VCaP (cell line): Measurements from ENCODE around the gene SULF2.

Source experiments
- H3K27ac ChIP-seq: fragments of 450-650 bp; 2 replicates; pipeline ENCODE4 v1.5.1; 2017
- TF ChIP-seq, protein P1 (sequence below): fragments of 450-650 bp; conservative IDR thresholded peaks from 2 replicates; pipeline ENCODE4 v1.5.1; 2017; ENCODE audit warnings: mild to moderate bottlenecking, moderate library complexity

SULF2 gene

DNA sequence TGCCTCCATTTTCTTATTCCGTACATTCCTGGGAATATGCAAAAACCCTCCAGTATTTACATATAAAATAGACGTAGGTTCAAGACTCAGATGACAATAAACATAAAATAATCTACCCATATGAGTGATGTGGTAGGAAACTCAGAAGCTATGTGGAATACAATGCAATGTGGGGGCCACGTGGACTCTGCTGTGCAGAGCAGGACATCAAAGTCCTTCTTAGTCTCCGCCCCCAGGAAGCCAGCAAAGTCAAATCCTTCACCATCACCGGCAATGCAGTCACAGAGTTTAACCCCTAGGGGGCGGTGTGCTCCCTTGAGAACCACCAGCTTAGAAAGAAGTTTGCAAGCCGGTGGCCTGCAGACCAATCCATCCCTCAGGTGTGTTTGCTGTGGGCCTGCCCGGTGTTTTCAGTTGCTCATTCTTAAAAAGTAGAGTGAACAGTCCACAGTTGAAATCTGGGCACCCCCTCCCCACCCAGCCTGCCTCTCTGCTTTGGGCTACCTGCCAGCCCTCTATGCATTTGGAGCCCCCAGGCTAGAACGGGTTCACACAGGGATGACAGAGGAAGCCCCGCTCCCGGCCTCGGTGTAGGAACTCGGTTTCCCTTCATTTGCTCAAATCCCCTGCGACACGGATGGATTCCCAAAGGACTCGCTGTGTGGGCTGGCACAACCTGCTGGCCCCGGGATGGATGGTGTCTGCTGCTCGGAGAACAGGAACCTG lies 59.9 kb downstream of the SULF2 start:
- TF ChIP-seq, protein P1, sequence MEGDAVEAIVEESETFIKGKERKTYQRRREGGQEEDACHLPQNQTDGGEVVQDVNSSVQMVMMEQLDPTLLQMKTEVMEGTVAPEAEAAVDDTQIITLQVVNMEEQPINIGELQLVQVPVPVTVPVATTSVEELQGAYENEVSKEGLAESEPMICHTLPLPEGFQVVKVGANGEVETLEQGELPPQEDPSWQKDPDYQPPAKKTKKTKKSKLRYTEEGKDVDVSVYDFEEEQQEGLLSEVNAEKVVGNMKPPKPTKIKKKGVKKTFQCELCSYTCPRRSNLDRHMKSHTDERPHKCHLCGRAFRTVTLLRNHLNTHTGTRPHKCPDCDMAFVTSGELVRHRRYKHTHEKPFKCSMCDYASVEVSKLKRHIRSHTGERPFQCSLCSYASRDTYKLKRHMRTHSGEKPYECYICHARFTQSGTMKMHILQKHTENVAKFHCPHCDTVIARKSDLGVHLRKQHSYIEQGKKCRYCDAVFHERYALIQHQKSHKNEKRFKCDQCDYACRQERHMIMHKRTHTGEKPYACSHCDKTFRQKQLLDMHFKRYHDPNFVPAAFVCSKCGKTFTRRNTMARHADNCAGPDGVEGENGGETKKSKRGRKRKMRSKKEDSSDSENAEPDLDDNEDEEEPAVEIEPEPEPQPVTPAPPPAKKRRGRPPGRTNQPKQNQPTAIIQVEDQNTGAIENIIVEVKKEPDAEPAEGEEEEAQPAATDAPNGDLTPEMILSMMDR = peak; percentile 94

DNA sequence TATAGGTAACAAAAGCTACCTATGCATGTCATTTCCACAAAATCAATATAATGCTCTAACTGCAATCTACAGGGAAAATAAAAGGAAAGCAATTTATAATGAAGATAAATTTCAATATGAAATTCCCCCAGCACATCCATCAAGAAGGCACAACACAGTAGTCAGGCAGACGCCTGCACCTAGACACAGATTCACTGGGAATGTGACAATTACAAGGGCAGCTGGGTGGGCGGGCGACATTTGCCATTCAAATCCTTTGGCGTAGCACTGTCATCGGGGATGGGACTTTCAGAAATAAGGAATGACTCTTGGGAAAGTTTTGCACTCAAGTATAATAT lies 60.4 kb downstream of the SULF2 start:
- H3K27ac ChIP-seq = no peak overlapping the region
- TF ChIP-seq, protein P1 = no peak

More for the DNA sequence above, 59.9 kb downstream of the SULF2 start:
- no peak overlapping the region for H3K27ac ChIP-seq

DNA sequence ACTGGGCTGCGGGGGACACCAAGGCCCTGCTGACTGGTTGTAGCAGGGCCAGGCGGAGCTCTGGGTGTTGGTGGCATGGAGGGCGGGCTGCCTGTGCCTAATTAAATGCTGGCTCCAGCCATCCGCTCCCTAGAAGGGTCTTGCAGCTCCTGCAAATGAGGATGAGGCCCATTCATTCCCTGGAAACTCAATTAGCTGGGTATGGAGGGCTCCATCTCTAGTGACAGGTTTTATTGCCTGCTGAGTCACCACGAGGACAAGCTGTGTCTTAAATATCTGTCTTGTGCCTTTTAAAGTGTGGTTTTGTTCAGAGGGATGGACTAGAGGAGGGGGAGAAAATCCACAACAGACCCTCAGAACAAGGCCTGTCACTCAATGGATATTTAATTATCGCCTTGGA lies 60.9 kb downstream of the SULF2 start:
- no peak overlapping the region for H3K27ac ChIP-seq
- TF ChIP-seq, protein P1 = no peak

DNA sequence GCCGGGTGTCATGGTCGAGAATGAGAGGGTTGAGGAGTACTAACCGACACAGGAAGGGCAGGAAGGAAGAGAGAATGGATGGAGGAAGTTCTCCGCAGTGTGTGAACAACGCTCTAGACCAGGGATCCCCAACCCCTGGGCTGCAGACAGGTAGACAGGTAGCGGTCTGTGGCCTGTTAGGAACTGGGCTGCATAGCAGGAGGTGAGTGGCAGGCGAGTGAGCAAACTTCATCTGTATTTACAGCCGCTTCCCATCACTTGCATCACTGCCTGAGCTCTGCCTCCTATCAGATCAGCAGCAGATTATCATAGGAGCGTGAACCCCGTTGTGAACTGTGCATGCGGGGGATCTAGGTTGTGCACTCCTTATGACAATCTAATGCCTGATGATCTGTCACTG lies 62.0 kb downstream of the SULF2 start:
- no peak overlapping the region for H3K27ac ChIP-seq
- TF ChIP-seq, protein P1 = no peak

DNA sequence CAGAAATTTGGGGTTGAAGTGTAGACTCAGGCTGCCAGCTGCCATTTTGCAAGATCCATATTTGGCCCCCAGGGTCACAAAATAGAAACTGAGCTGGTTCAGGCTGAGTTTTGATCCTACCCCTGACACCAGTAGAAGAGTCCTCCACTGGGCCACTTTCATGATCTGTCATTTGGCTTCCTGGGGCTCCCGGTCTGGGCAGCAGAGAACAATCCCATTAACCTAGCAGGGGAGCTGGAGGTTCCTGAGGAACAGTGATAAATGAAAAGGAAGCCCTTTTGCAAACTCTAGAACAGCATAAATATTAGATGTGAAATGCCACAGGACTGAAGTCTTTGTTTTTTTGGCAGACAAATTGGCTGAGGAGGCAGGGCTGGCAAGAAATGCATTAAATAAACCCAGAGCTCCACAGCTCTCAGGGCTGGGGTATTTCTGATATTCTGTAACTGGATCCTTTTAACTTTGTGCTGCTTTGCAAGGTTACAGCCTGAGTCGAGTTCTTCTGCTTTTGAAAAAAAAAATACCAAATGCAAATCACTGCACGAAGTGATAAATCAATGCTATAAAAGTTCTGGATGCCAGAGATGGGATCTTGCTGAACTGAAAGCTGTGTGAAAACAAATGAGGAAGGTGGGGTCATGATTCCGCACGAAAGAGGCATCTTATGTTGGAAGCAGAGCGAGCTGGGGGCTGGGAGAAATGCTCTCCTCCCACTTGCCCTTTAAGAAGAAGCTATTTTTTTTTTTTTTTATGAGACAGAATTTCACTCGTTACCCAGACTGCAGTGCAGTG lies 64.4 kb downstream of the SULF2 start:
- TF ChIP-seq, protein P1 = no peak
- H3K27ac ChIP-seq = peak overlapping the region; percentile 4; the same call in 1 of the 2 replicates

DNA sequence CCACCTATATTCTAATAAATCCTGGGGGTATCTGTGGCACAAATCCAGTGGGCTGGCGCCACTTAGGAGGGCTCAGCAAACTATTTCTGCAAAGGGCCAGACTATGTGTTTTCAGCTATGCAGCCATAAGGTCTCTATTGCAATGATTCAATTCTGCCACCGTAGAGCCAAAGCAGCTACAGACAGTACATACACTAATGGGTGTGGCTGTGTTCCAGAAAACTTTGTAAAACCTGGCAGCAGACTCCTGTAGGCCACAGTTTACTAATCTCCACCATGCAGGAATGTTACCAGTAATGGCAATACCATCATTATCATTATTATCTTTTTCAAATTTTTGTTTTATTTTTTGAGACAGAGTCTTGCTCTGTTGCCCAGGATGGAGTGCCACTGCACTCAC lies 65.7 kb downstream of the SULF2 start:
- no peak overlapping the region for H3K27ac ChIP-seq
- TF ChIP-seq, protein P1 = no peak

DNA sequence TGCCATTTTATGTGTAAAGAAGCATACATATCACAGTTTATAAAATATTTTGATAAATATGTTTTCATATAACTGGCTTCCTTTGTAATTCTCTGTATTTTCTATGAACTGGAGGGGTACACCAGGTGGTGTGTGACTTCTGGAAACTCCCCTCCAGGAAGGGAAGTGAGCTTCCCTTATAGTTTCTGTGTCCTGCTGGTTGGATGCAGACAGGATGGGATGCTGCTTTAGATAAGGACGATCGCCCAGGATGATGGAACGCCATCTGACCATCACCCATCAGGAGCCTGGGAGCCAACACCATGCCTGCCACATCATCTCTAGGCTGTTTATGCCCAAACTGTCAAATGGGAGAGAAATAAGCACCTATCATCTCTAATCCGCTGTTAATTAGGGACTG lies 66.1 kb downstream of the SULF2 start:
- TF ChIP-seq, protein P1 = no peak
- no peak overlapping the region for H3K27ac ChIP-seq
